GM21423 (cell line): ENCODE data around the gene TCF12.

Source experiments
- ATAC-seq: cut with Tn5 transposase; IDR thresholded peaks from one replicate; pipeline ENCODE4 v1.9.1; 2021; ENCODE audit warnings: mild to moderate bottlenecking, moderate library complexity; ENCODE audit not compliant: unreplicated experiment

The TCF12 gene

GRCh38 chr15:57044072-57044702 is 125.7 kb downstream of the TCF12 start:
- ATAC-seq = no peak

GRCh38 chr15:57044970-57045369 is 126.5 kb downstream of the TCF12 start:
- no peak for ATAC-seq

- peak; percentile 89 for ATAC-seq
These were observed 127.4 kb downstream of the TCF12 start for GRCh38 chr15:57045741-57046382.

GRCh38 chr15:57048930-57049549 is 130.6 kb downstream of the TCF12 start:
- no peak for ATAC-seq

- no peak for ATAC-seq
These were observed 135.0 kb downstream of the TCF12 start for GRCh38 chr15:57053470-57053869.

GRCh38 chr15:57054204-57054750 is 135.8 kb downstream of the TCF12 start:
- no peak for ATAC-seq

GRCh38 chr15:57056357-57056756 is 137.9 kb downstream of the TCF12 start:
- ATAC-seq = no peak

- ATAC-seq = no peak
These were observed 138.9 kb downstream of the TCF12 start for GRCh38 chr15:57057134-57057930.

- no peak for ATAC-seq
These were observed 140.7 kb downstream of the TCF12 start for GRCh38 chr15:57059026-57059660.

GRCh38 chr15:57060799-57061198 is 142.4 kb downstream of the TCF12 start:
- no peak for ATAC-seq

GRCh38 chr15:57061281-57061680 is 142.8 kb downstream of the TCF12 start:
- no peak for ATAC-seq

- ATAC-seq = no peak
These were observed 143.3 kb downstream of the TCF12 start for GRCh38 chr15:57061696-57062095.

GRCh38 chr15:57064033-57064432 is 145.6 kb downstream of the TCF12 start:
- ATAC-seq = no peak

GRCh38 chr15:57069423-57069822 is 151.0 kb downstream of the TCF12 start:
- no peak for ATAC-seq

GRCh38 chr15:57070674-57071073 is 152.2 kb downstream of the TCF12 start:
- ATAC-seq = no peak

GRCh38 chr15:57079446-57079845 is 161.0 kb downstream of the TCF12 start:
- peak; percentile 69 for ATAC-seq

- peak; percentile 66 for ATAC-seq
These were observed 161.6 kb downstream of the TCF12 start for GRCh38 chr15:57079931-57080620.

GRCh38 chr15:57082054-57082728 is 163.7 kb downstream of the TCF12 start:
- no peak for ATAC-seq

GRCh38 chr15:57084192-57084591 is 165.7 kb downstream of the TCF12 start:
- no peak for ATAC-seq

GRCh38 chr15:57085267-57085666 is 166.8 kb downstream of the TCF12 start:
- ATAC-seq = no peak
